Measurements from ENCODE around the gene PUM2.

Gene PUM2

GRCh38 chr2:20200697-20201555, 149.7 kb downstream of the PUM2 start:
- Mint-ChIP-seq H3K27me3 (peaks cover 11% of the 10 kb centered on the region), H3K27ac (no peak overlapping the region), H3K4me1 (no peaks in the 10 kb centered on the region), H3K4me3 (no peak overlapping the region), H3K9me3 (no peaks in the 10 kb centered on the region)
- no peak for DNase-seq
- no peak for ATAC-seq

- Mint-ChIP-seq H3K9me3 (no peaks in the 10 kb centered on the region), H3K27me3 (peaks cover 11% of the 10 kb centered on the region), H3K27ac (no peak overlapping the region), H3K4me3 (no peak overlapping the region), H3K4me1 (no peaks in the 10 kb centered on the region)
- DNase-seq (no peak), ATAC-seq (no peak)
Observed at GRCh38 chr2:20199633-20200270, 150.9 kb downstream of the PUM2 start.

GRCh38 chr2:20198796-20199632, 151.6 kb downstream of the PUM2 start:
- no peak for DNase-seq
- peaks cover 11% of the 10 kb centered on the region for H3K27me3 Mint-ChIP-seq
- H3K9me3 Mint-ChIP-seq: no peaks in the 10 kb centered on the region
- no peaks in the 10 kb centered on the region for H3K4me1 Mint-ChIP-seq
- no peak overlapping the region for H3K27ac Mint-ChIP-seq
- ATAC-seq: peak; percentile 19
- no peak overlapping the region for H3K4me3 Mint-ChIP-seq

All from stimulated activated naive CD8-positive, alpha-beta T cell treated with anti-CD3 and anti-CD28 coated beads, Interleukin-15, amount 100 ng/mL, for 72 hours (primary cell).